RWPE2 (cell line): ENCODE data around the gene PHF24.

ENCODE experiments used
- ATAC-seq: fragments of 200-7000 bp; cut with Tn5 transposase; 3 replicates; pipeline ENCODE4 v1.9.1; 2021; ENCODE audit warnings: low read depth
- DNase-seq: peaks from one replicate; pipeline ENCODE4 v3.0.0-alpha.2; 2020; ENCODE audit warnings: low spot score
- H3K27ac ChIP-seq: fragments of 450-650 bp; 2 replicates; pipeline ENCODE4 v1.5.1; 2017; ENCODE audit warnings: mild to moderate bottlenecking; ENCODE audit not compliant: poor library complexity, severe bottlenecking
- H3K27me3 ChIP-seq: fragments of 250-450 bp; sonication (Bioruptor Pico); 2 replicates; pipeline ENCODE4 v1.5.1; 2021; ENCODE audit warnings: mild to moderate bottlenecking, moderate library complexity; ENCODE audit not compliant: insufficient read depth, poor library complexity, severe bottlenecking
- H3K36me3 ChIP-seq: fragments of 250-450 bp; sonication (Bioruptor Pico); 2 replicates; pipeline ENCODE4 v1.5.1; 2020; ENCODE audit warnings: low read depth, mild to moderate bottlenecking, moderate library complexity
- H3K4me1 ChIP-seq: fragments of 250-450 bp; sonication (Bioruptor Pico); 2 replicates; pipeline ENCODE4 v1.5.1; 2021; ENCODE audit warnings: mild to moderate bottlenecking, moderate library complexity; ENCODE audit not compliant: insufficient read depth, poor library complexity, severe bottlenecking
- H3K4me3 ChIP-seq: fragments of 250-450 bp; sonication (Bioruptor Pico); 2 replicates; pipeline ENCODE4 v1.5.1; 2021; ENCODE audit warnings: mild to moderate bottlenecking, moderate library complexity; ENCODE audit not compliant: severe bottlenecking
- H3K9me3 ChIP-seq: fragments of 250-450 bp; sonication (Bioruptor Pico); 2 replicates; pipeline ENCODE4 v1.5.1; 2021; ENCODE audit warnings: mild to moderate bottlenecking, moderate library complexity; ENCODE audit not compliant: severe bottlenecking
- TF ChIP-seq, protein P1 (sequence below): fragments of 450-650 bp; IDR thresholded peaks from one replicate; pipeline ENCODE4 v1.5.1; 2017; ENCODE audit warnings: mild to moderate bottlenecking, moderate library complexity; ENCODE audit not compliant: poor library complexity, severe bottlenecking

PHF24 gene

DNA sequence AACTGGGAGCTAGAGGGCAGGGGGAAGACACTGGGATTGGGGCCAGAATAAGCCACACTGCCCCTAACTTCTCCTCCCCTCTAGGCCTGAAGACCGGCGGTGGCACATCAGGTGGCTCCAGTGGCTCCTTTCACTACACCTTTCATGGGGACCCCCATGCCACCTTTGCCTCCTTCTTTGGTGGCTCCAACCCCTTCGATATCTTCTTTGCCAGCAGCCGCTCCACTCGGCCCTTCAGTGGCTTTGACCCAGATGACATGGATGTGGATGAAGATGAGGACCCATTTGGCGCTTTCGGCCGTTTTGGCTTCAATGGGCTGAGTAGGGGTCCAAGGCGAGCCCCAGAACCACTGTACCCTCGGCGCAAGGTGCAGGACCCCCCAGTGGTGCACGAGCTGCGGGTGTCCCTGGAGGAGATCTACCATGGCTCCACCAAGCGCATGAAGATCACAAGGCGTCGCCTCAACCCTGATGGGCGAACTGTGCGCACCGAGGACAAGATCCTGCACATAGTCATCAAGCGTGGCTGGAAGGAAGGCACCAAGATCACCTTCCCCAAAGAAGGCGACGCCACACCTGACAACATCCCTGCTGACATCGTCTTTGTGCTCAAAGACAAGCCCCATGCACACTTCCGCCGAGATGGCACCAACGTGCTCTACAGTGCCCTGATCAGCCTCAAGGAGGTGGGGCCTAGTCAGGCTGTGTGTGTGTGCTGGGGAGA is 38.3 kb downstream of the PHF24 start:
- ATAC-seq = no peak
- TF ChIP-seq, protein P1, sequence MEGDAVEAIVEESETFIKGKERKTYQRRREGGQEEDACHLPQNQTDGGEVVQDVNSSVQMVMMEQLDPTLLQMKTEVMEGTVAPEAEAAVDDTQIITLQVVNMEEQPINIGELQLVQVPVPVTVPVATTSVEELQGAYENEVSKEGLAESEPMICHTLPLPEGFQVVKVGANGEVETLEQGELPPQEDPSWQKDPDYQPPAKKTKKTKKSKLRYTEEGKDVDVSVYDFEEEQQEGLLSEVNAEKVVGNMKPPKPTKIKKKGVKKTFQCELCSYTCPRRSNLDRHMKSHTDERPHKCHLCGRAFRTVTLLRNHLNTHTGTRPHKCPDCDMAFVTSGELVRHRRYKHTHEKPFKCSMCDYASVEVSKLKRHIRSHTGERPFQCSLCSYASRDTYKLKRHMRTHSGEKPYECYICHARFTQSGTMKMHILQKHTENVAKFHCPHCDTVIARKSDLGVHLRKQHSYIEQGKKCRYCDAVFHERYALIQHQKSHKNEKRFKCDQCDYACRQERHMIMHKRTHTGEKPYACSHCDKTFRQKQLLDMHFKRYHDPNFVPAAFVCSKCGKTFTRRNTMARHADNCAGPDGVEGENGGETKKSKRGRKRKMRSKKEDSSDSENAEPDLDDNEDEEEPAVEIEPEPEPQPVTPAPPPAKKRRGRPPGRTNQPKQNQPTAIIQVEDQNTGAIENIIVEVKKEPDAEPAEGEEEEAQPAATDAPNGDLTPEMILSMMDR = no peak
- DNase-seq = peak; percentile 47
- H3K9me3 ChIP-seq = no peaks in the 10 kb centered on the region
- no peaks in the 10 kb centered on the region for H3K27me3 ChIP-seq
- peaks cover 49% of the 10 kb centered on the region for H3K4me1 ChIP-seq
- H3K4me3 ChIP-seq = no peak overlapping the region
- H3K27ac ChIP-seq = peak overlapping the region; percentile 83
- peaks cover 13% of the 10 kb centered on the region for H3K36me3 ChIP-seq

DNA sequence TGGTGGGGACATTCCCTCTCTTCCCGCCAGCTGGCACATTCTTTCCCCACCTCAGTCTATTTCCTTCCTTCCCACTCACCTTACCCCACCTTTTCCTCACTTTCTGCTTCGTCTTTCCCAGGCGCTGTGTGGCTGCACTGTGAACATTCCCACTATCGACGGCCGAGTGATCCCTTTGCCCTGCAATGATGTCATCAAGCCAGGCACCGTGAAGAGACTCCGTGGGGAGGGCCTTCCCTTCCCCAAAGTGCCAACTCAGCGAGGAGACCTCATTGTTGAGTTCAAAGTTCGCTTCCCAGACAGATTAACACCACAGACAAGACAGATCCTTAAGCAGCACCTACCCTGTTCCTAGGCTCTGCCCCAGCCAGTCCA is 38.8 kb downstream of the PHF24 start:
- Histone ChIP-seq H3K4me1 (peaks cover 52% of the 10 kb centered on the region), H3K27ac (no peak overlapping the region), H3K36me3 (peaks cover 13% of the 10 kb centered on the region), H3K9me3 (no peaks in the 10 kb centered on the region), H3K4me3 (no peak overlapping the region), H3K27me3 (no peaks in the 10 kb centered on the region)
- no peak for DNase-seq
- ATAC-seq = no peak
- TF ChIP-seq, protein P1 = no peak

DNA sequence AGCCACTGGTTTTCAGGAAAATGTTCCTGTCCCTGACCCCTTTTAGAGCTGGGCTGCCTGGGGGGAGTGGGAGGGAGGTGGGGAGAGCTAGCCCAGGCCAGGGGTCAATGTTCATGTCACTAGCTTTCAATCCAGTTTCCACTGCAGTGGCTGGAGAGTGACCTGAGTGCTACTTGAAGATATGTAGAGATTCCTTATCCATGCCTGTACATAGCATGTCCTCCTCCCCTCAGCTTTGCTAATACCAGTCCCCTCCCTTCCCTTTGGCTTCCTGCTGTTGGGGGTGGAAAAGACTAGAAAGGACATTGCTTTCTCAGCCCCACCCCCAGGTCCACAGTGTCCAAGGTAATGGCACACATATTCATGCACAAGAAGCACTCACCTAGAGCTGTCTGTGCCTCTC is 39.3 kb downstream of the PHF24 start:
- Histone ChIP-seq H3K9me3 (no peaks in the 10 kb centered on the region), H3K4me1 (peaks cover 51% of the 10 kb centered on the region), H3K27me3 (no peaks in the 10 kb centered on the region), H3K27ac (no peak overlapping the region), H3K4me3 (no peak overlapping the region), H3K36me3 (peaks cover 13% of the 10 kb centered on the region)
- DNase-seq = peak; percentile 7
- TF ChIP-seq, protein P1 = no peak
- ATAC-seq = no peak

DNA sequence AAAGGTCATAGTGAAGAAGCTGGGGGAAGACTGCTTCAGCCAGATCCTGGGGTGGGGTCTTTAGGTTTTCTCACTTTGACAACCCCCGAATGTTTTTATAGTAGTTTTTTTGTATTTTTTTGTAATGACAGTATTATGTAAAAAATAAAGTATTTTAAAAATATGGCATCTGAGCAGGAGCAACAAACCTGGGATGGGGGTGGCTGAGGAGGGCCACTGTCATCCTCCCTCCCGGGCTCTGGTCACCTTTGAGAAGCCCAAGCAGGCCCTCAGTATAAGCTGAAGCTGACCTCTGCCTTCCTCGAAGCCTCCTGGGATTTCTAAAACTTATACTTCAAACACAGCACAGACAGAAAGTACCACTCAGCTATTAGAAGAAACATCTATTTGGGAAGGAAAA is 40.2 kb downstream of the PHF24 start:
- ATAC-seq = no peak
- no peak overlapping the region for H3K27ac ChIP-seq
- DNase-seq = peak; percentile 6

DNA sequence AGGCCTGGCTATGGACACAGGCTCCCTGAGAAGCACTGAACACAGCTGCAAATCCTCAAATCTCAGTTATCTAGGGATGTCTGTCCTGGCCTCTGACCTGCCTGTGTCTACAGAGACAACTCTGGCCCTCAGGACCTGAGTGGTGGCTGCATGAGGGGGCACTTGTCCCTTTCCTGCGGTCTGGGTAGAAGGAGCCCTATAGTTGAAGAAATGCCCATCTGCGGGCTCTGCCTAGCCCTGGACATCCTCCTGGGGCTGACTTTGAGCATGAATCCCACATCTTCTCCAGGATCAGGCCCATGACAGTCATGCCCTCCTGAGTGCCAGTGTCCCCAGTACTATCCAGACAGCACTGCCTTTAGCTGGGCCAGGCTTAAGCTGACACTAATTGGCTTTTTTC is 41.5 kb downstream of the PHF24 start:
- ATAC-seq = no peak
- Histone ChIP-seq H3K4me1 (peaks cover 34% of the 10 kb centered on the region), H3K4me3 (no peak overlapping the region), H3K27ac (peak overlapping the region; percentile 86), H3K9me3 (no peaks in the 10 kb centered on the region), H3K27me3 (no peaks in the 10 kb centered on the region), H3K36me3 (peaks cover 13% of the 10 kb centered on the region)
- TF ChIP-seq, protein P1 = no peak
- peak; percentile 6 for DNase-seq

More for the DNA sequence above, 40.2 kb downstream of the PHF24 start:
- Histone ChIP-seq H3K36me3 (peaks cover 13% of the 10 kb centered on the region), H3K4me1 (peaks cover 42% of the 10 kb centered on the region), H3K9me3 (no peaks in the 10 kb centered on the region), H3K27me3 (no peaks in the 10 kb centered on the region), H3K4me3 (no peak overlapping the region)
- TF ChIP-seq, protein P1 = no peak
